HG03432 (cell line): ENCODE measurements around the gene TRIP12.
"Not testable (repeated sequence)": the region's sequence is repeated elsewhere in the genome, so short reads cannot be mapped to it uniquely, and the experiment has no call there.

Experiments used
- ATAC-seq: cut with Tn5 transposase; IDR thresholded peaks from one replicate; pipeline ENCODE4 v1.9.1; 2021; ENCODE audit warnings: mild to moderate bottlenecking, moderate library complexity; ENCODE audit not compliant: unreplicated experiment

Gene TRIP12

GRCh38 chr2:229879191-229879950 lies 42.4 kb downstream of the TRIP12 start:
- no peak for ATAC-seq

- ATAC-seq, result no peak
These were observed 46.3 kb downstream of the TRIP12 start for GRCh38 chr2:229875549-229875948.

GRCh38 chr2:229874647-229875046 lies 47.2 kb downstream of the TRIP12 start:
- ATAC-seq, result no peak

GRCh38 chr2:229873123-229873581 lies 48.7 kb downstream of the TRIP12 start:
- ATAC-seq, result peak; percentile 89

- ATAC-seq, result no peak
These were observed 50.7 kb downstream of the TRIP12 start for GRCh38 chr2:229870903-229871656.

GRCh38 chr2:229869226-229869625 lies 52.6 kb downstream of the TRIP12 start:
- ATAC-seq, result no peak

GRCh38 chr2:229868794-229869193 lies 53.0 kb downstream of the TRIP12 start:
- no peak for ATAC-seq

- no peak for ATAC-seq
These were observed 56.8 kb downstream of the TRIP12 start for GRCh38 chr2:229865033-229865432.

- ATAC-seq, result no peak
These were observed 60.4 kb downstream of the TRIP12 start for GRCh38 chr2:229861431-229861830.

GRCh38 chr2:229860334-229860733 lies 61.5 kb downstream of the TRIP12 start:
- no peak for ATAC-seq

- ATAC-seq, result no peak
These were observed 63.5 kb downstream of the TRIP12 start for GRCh38 chr2:229858351-229858750.

GRCh38 chr2:229857634-229858033 lies 64.2 kb downstream of the TRIP12 start:
- ATAC-seq, result no peak

- peak; percentile 87 for ATAC-seq
These were observed 65.4 kb downstream of the TRIP12 start for GRCh38 chr2:229856413-229856812.

GRCh38 chr2:229855116-229855515 lies 66.7 kb downstream of the TRIP12 start:
- no peak for ATAC-seq

GRCh38 chr2:229852565-229852964 lies 69.2 kb downstream of the TRIP12 start:
- peak; percentile 87 for ATAC-seq

- ATAC-seq, result no peak
These were observed 69.9 kb downstream of the TRIP12 start for GRCh38 chr2:229851870-229852269.

- ATAC-seq, result not testable (repeated sequence)
These were observed 71.2 kb downstream of the TRIP12 start for GRCh38 chr2:229850355-229851275.

GRCh38 chr2:229849073-229849472 lies 72.7 kb downstream of the TRIP12 start:
- no peak for ATAC-seq

GRCh38 chr2:229843613-229844012 lies 78.2 kb downstream of the TRIP12 start:
- ATAC-seq, result no peak

- ATAC-seq, result no peak
These were observed 83.1 kb downstream of the TRIP12 start for GRCh38 chr2:229838729-229839128.

GRCh38 chr2:229836847-229837246 lies 85.0 kb downstream of the TRIP12 start:
- ATAC-seq, result no peak
